ENCODE data around the gene TMC6. TPM values are rescaled to one million over a fixed set of nuclear protein-coding genes. Genes with fewer than 3 reads are reported as not detected.

The TMC6 gene
- total and polyA plus RNA-seq, 2 of the 13 experiments (the other 11 are each of a cell fraction or from before 2014, with no cell fraction given), result 48.4 to 99.1 TPM

DNA sequence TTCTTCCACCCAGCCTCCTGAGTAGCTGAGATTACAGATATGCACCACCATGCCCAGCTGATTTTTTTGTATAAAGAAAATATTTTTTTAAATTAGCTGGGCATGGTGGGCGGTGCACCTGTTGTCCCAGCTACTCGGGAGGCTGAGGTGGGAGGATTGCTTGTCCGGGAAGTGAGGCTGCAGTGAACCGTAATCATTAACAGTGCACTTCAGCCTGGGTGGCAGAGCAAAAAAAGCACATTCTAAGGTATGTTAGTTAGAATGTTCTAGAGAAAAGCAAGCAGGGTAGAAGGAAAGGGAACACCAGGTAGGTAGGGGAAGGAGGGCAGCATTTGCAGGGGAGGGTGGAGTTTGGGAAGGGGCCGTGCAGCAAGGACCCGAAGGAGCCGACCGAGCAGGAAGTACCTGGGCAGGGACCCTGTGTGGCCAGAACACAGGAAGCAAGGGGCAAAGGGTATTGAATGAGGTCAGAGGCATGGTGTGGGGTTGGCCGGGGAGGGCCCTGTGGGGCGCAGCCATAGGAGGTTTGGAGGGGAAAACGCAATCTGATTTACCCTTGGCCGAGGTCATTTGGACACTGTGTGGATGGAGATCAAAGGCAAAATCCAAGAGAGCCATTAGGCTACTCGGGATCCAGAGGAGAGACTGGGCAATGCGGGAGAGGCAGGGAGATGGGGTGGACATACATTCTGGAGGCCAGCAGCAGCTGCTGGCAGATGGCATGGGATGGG is 19.9 kb upstream of the TMC6 start (continued):
- 0 out of 2 replicates have a peak, but pooled peaks have one; percentile 30 for TF ChIP-seq WIZ (CRISPR knock-in tag; IDR thresholded peaks at IDR 0.05)
- TF ChIP-seq ZNF775 (CRISPR knock-in tag; IDR thresholded peaks at IDR 0.05; ENCODE audit: borderline replicate concordance), result no peak
- TF ChIP-seq ZBTB7A (CRISPR knock-in tag; IDR thresholded peaks at IDR 0.05), result 0 out of 2 replicates have a peak, but pooled peaks have one; percentile 10
- TF ChIP-seq NFKB2 (CRISPR knock-in tag; IDR thresholded peaks at IDR 0.05; ENCODE audit: borderline replicate concordance), result no peak
- TF ChIP-seq, protein P1, sequence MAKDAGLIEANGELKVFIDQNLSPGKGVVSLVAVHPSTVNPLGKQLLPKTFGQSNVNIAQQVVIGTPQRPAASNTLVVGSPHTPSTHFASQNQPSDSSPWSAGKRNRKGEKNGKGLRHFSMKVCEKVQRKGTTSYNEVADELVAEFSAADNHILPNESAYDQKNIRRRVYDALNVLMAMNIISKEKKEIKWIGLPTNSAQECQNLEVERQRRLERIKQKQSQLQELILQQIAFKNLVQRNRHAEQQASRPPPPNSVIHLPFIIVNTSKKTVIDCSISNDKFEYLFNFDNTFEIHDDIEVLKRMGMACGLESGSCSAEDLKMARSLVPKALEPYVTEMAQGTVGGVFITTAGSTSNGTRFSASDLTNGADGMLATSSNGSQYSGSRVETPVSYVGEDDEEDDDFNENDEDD (CRISPR knock-in tag; IDR thresholded peaks at IDR 0.05; ENCODE audit: borderline replicate concordance), result peak; percentile 11; the same call in 1 of the 2 replicates
- TF ChIP-seq, protein P2, sequence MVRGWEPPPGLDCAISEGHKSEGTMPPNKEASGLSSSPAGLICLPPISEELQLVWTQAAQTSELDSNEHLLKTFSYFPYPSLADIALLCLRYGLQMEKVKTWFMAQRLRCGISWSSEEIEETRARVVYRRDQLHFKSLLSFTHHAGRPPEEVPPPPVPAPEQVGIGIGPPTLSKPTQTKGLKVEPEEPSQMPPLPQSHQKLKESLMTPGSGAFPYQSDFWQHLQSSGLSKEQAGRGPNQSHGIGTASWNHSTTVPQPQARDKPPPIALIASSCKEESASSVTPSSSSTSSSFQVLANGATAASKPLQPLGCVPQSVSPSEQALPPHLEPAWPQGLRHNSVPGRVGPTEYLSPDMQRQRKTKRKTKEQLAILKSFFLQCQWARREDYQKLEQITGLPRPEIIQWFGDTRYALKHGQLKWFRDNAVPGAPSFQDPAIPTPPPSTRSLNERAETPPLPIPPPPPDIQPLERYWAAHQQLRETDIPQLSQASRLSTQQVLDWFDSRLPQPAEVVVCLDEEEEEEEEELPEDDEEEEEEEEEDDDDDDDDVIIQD (CRISPR knock-in tag; IDR thresholded peaks at IDR 0.05; ENCODE audit: low read depth), result peak; percentile 20; the same call in 1 of the 2 replicates
- TF ChIP-seq, protein P3, sequence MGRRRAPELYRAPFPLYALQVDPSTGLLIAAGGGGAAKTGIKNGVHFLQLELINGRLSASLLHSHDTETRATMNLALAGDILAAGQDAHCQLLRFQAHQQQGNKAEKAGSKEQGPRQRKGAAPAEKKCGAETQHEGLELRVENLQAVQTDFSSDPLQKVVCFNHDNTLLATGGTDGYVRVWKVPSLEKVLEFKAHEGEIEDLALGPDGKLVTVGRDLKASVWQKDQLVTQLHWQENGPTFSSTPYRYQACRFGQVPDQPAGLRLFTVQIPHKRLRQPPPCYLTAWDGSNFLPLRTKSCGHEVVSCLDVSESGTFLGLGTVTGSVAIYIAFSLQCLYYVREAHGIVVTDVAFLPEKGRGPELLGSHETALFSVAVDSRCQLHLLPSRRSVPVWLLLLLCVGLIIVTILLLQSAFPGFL (CRISPR knock-in tag; IDR thresholded peaks at IDR 0.05), result no peak
- TF ChIP-seq, protein P4, sequence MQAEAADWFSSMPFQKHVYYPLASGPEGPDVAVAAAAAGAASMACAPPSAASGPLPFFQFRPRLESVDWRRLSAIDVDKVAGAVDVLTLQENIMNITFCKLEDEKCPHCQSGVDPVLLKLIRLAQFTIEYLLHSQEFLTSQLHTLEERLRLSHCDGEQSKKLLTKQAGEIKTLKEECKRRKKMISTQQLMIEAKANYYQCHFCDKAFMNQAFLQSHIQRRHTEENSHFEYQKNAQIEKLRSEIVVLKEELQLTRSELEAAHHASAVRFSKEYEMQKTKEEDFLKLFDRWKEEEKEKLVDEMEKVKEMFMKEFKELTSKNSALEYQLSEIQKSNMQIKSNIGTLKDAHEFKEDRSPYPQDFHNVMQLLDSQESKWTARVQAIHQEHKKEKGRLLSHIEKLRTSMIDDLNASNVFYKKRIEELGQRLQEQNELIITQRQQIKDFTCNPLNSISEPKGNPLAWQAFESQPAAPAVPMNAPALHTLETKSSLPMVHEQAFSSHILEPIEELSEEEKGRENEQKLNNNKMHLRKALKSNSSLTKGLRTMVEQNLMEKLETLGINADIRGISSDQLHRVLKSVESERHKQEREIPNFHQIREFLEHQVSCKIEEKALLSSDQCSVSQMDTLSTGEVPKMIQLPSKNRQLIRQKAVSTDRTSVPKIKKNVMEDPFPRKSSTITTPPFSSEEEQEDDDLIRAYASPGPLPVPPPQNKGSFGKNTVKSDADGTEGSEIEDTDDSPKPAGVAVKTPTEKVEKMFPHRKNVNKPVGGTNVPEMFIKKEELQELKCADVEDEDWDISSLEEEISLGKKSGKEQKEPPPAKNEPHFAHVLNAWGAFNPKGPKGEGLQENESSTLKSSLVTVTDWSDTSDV (CRISPR knock-in tag; IDR thresholded peaks at IDR 0.05), result no peak
- TF ChIP-seq HDAC1 (CRISPR knock-in tag; IDR thresholded peaks at IDR 0.05), result peak; percentile 57
- TF ChIP-seq, protein P5, sequence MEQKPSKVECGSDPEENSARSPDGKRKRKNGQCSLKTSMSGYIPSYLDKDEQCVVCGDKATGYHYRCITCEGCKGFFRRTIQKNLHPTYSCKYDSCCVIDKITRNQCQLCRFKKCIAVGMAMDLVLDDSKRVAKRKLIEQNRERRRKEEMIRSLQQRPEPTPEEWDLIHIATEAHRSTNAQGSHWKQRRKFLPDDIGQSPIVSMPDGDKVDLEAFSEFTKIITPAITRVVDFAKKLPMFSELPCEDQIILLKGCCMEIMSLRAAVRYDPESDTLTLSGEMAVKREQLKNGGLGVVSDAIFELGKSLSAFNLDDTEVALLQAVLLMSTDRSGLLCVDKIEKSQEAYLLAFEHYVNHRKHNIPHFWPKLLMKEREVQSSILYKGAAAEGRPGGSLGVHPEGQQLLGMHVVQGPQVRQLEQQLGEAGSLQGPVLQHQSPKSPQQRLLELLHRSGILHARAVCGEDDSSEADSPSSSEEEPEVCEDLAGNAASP (CRISPR knock-in tag; IDR thresholded peaks at IDR 0.05; ENCODE audit: borderline replicate concordance), result peak; percentile 41; the same call in 1 of the 2 replicates
- TF ChIP-seq, protein P6, sequence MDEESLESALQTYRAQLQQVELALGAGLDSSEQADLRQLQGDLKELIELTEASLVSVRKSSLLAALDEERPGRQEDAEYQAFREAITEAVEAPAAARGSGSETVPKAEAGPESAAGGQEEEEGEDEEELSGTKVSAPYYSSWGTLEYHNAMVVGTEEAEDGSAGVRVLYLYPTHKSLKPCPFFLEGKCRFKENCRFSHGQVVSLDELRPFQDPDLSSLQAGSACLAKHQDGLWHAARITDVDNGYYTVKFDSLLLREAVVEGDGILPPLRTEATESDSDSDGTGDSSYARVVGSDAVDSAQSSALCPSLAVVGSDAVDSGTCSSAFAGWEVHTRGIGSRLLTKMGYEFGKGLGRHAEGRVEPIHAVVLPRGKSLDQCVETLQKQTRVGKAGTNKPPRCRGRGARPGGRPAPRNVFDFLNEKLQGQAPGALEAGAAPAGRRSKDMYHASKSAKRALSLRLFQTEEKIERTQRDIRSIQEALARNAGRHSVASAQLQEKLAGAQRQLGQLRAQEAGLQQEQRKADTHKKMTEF (CRISPR knock-in tag; IDR thresholded peaks at IDR 0.05), result peak; percentile 39; the same call in 1 of the 2 replicates
- no peak for TF ChIP-seq SNAPC2 (CRISPR knock-in tag; IDR thresholded peaks at IDR 0.05)
- TF ChIP-seq, protein P7, sequence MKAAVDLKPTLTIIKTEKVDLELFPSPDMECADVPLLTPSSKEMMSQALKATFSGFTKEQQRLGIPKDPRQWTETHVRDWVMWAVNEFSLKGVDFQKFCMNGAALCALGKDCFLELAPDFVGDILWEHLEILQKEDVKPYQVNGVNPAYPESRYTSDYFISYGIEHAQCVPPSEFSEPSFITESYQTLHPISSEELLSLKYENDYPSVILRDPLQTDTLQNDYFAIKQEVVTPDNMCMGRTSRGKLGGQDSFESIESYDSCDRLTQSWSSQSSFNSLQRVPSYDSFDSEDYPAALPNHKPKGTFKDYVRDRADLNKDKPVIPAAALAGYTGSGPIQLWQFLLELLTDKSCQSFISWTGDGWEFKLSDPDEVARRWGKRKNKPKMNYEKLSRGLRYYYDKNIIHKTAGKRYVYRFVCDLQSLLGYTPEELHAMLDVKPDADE (CRISPR knock-in tag; IDR thresholded peaks at IDR 0.05), result no peak
- TF ChIP-seq U2AF2 (IDR thresholded peaks at IDR 0.05; ENCODE audit: low read depth, low read length), result no peak
- TF ChIP-seq ZFP90 (CRISPR knock-in tag; IDR thresholded peaks at IDR 0.05; ENCODE audit: borderline replicate concordance), result 0 out of 2 replicates have a peak, but pooled peaks have one; percentile 24
- no peak for TF ChIP-seq ZNF446 (CRISPR knock-in tag; IDR thresholded peaks at IDR 0.05)
- no peak for TF ChIP-seq AHR (CRISPR knock-in tag; IDR thresholded peaks at IDR 0.05)

Measured in HepG2 (cell line).